NCI-H748 (cell line): ENCODE results near the gene CBX2.

Source experiments
- DNase-seq: peaks from one replicate; lab custom pipeline; 2025; ENCODE audit not compliant: unreplicated experiment; lab: John Stamatoyannopoulos, UW

The CBX2 gene

GRCh38 chr17:79799174-79799537 is 21.2 kb downstream of the CBX2 start:
- DNase-seq = no peak

GRCh38 chr17:79799538-79800324 is 21.8 kb downstream of the CBX2 start:
- DNase-seq = no peak

GRCh38 chr17:79800325-79801155 is 22.6 kb downstream of the CBX2 start:
- DNase-seq = peak; percentile 60

- peak; percentile 41 for DNase-seq
These were observed 23.4 kb downstream of the CBX2 start for GRCh38 chr17:79801156-79802038.

- no peak for DNase-seq
These were observed 24.2 kb downstream of the CBX2 start for GRCh38 chr17:79802039-79802735.

- no peak for DNase-seq
These were observed 24.9 kb downstream of the CBX2 start for GRCh38 chr17:79802736-79803420.

GRCh38 chr17:79803421-79803996 is 25.6 kb downstream of the CBX2 start:
- no peak for DNase-seq

GRCh38 chr17:79803997-79804855 is 26.3 kb downstream of the CBX2 start:
- peak; percentile 58 for DNase-seq

- DNase-seq = no peak
These were observed 27.1 kb downstream of the CBX2 start for GRCh38 chr17:79804856-79805696.

GRCh38 chr17:79806446-79806760 is 28.5 kb downstream of the CBX2 start:
- DNase-seq = no peak

GRCh38 chr17:79806863-79807720 is 29.1 kb downstream of the CBX2 start:
- DNase-seq = no peak

GRCh38 chr17:79808763-79809529 is 31.0 kb downstream of the CBX2 start:
- DNase-seq = peak; percentile 71

- peak; percentile 48 for DNase-seq
These were observed 31.7 kb downstream of the CBX2 start for GRCh38 chr17:79809530-79810129.

GRCh38 chr17:79810130-79811010 is 32.4 kb downstream of the CBX2 start:
- peak; percentile 94 for DNase-seq
